Fibroblast of pulmonary artery (primary cell): ENCODE data around the gene MAP2K6.

ENCODE experiments used
- DNase-seq: peaks from one replicate; pipeline ENCODE4 v3.0.0-alpha.2; 2010; ENCODE audit warnings: low read depth
- H3K4me3 ChIP-seq: replicated peaks from 2 replicates; pipeline ENCODE4 v1.5.1; 2011; ENCODE audit warnings: low read depth, mild to moderate bottlenecking, control low read depth, low read length, moderate library complexity
- TF ChIP-seq, protein P1 (sequence below): IDR thresholded peaks from 2 replicates; pipeline ENCODE4 v1.5.1; 2011; ENCODE audit warnings: mild to moderate bottlenecking, control low read depth, low read length, inconsistent platforms; ENCODE audit errors: missing control alignments

MAP2K6 gene

GRCh38 chr17:69461951-69462369 is 47.5 kb downstream of the MAP2K6 start:
- TF ChIP-seq, protein P1, sequence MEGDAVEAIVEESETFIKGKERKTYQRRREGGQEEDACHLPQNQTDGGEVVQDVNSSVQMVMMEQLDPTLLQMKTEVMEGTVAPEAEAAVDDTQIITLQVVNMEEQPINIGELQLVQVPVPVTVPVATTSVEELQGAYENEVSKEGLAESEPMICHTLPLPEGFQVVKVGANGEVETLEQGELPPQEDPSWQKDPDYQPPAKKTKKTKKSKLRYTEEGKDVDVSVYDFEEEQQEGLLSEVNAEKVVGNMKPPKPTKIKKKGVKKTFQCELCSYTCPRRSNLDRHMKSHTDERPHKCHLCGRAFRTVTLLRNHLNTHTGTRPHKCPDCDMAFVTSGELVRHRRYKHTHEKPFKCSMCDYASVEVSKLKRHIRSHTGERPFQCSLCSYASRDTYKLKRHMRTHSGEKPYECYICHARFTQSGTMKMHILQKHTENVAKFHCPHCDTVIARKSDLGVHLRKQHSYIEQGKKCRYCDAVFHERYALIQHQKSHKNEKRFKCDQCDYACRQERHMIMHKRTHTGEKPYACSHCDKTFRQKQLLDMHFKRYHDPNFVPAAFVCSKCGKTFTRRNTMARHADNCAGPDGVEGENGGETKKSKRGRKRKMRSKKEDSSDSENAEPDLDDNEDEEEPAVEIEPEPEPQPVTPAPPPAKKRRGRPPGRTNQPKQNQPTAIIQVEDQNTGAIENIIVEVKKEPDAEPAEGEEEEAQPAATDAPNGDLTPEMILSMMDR, result no peak
- DNase-seq, result no peak
- H3K4me3 ChIP-seq, result no peak overlapping the region

- H3K4me3 ChIP-seq, result no peak overlapping the region
- TF ChIP-seq, protein P1, result no peak
- no peak for DNase-seq
Observed at GRCh38 chr17:69462882-69463281, 48.4 kb downstream of the MAP2K6 start.

- no peak overlapping the region for H3K4me3 ChIP-seq
- TF ChIP-seq, protein P1, result no peak
- DNase-seq, result no peak
Observed at GRCh38 chr17:69466451-69466850, 52.0 kb downstream of the MAP2K6 start.

- DNase-seq, result peak; percentile 47
Observed at GRCh38 chr17:69466905-69467667, 52.6 kb downstream of the MAP2K6 start.

GRCh38 chr17:69468207-69468606 is 53.7 kb downstream of the MAP2K6 start:
- H3K4me3 ChIP-seq, result no peak overlapping the region
- DNase-seq, result no peak
- TF ChIP-seq, protein P1, result no peak

More at GRCh38 chr17:69466905-69467667, 52.6 kb downstream of the MAP2K6 start:
- TF ChIP-seq, protein P1, result no peak
- H3K4me3 ChIP-seq, result no peak overlapping the region

GRCh38 chr17:69470702-69471101 is 56.2 kb downstream of the MAP2K6 start:
- no peak for DNase-seq
- TF ChIP-seq, protein P1, result no peak
- H3K4me3 ChIP-seq, result no peak overlapping the region

DNA sequence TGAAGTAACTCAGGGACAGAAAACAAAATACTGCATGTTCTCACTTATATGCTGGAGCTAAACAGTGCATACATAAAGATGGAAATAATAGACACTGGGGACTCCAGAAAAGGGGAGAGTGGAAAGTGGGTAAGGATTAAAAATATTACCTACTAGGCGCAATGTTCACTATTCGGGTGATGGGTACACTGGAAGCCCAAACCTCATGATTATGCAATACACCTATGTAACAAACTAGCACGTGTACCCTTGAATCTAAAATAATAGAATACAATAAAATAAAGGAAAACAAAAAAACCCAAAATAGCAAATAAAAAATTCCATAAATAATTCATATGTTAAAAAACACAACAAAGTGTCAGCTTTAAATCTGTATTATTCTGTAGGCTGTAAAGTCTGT is 56.9 kb downstream of the MAP2K6 start:
- no peak overlapping the region for H3K4me3 ChIP-seq
- TF ChIP-seq, protein P1, result no peak
- no peak for DNase-seq
